Stimulated activated CD4-positive, alpha-beta T cell treated with anti-CD3 and anti-CD28 coated beads, TNF-alpha, amount 100 ng/mL, for 24 hours (primary cell): Measurements from ENCODE around the gene AIP.
"Not testable (repeated sequence)": the region's sequence is repeated elsewhere in the genome, so short reads cannot be mapped to it uniquely, and the experiment has no call there.

Experiments used
- DNase-seq, 3 experiments: peaks; one replicate each; pipeline ENCODE4 v3.0.0-alpha.2; 2020; ENCODE audit warnings: low read depth in 3 of 3

Gene AIP

DNA sequence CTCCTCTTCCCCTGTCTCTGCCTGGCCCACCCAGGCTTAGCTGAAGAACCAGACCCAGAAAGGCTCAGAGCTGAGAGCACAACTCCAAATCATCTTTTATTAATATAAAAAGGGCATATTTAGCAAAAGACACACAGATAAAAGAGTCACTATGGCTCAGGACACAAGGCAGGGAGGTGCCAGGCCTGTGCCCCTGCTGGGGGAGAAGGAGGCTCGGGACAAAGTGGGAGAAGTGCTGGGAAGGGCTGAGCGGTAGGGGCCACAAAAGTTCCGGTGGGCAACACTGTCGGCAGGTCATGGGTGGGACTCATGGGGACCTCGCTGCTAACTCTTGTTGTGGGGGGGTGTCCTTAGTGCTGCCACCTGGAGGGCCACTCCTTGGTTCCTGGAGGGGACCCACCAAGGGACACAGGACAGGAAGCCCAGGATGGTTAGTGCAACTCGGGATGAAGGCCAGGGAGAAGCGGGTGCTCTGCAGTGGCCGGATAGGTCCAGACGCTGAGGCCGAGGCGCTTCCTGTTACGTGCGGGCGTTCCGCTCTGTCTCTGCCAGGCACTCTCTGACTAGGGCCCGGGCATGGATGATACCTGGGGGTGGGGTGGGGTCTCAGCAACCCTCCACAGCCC, 23.7 kb downstream of the AIP start:
- DNase-seq, result no peak

DNA sequence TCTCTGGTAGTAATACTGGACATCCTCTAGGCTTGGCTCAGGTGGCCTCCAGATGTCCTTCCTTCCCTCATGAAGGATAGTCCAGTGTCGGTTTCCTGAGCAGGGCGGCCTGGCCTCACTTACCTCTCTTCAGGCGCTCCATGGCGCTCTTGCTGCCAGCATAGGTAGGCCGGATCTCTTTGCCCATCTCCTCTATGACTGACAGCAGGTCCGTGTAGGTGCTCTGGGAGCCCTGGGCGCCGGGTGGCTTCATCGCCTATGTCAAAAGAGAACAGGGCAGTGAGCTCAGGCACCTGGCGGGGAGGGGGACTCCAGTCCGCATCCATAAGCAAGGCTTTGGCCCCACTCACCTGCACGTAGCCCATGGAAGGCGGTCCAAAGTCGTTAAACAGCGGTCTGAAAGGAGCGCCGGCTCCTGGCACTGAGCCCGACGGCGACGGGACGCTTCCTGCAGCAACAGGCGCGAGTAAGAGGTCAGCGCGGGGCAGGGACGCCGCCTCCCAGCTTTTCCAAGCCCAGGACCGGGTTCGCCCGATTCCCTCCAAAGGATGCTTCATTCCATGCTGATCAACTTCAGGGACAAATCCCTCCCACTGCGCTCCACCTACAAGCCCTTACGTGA, 24.5 kb downstream of the AIP start:
- no peak for DNase-seq

DNA sequence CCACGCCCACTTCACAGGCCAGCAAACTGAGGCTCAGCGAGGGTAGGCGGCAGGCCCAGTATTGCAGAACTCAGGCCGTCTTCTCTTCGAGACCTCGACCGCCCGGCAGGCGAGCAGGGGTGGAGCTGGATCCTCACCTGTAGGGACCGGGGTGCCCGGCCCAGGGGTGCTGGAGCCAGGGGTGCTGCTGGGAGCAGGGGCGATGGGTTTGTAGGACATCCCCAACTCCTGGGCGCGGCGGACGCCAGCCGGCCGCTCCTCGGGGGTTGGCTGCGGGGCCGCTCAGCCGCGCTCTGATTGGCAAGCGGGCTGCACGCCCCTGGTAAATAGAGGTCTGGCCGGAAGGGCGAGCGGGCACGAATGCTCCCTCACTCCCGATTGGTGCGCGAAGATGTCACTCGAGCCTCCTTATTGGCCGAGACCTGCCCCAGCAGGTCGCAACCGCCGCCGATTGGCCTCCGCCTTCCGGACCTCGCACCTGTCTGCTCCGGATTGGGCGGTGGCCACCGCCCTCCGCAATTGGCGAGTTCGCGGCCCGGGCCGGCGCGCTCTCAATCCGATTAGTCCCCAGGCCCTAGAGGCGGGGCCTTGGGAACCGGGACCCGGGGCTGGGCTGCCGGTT, 25.1 kb downstream of the AIP start, which contains the start of gene CDK2AP2:
Gene CDK2AP2, minus strand, starts transcription at position 299 of the 622 bp plus-strand sequence. Its CDS starts 80 bp downstream, at position 219.
- DNase-seq, result peak; percentile 96 to 99 (median 96)

DNA sequence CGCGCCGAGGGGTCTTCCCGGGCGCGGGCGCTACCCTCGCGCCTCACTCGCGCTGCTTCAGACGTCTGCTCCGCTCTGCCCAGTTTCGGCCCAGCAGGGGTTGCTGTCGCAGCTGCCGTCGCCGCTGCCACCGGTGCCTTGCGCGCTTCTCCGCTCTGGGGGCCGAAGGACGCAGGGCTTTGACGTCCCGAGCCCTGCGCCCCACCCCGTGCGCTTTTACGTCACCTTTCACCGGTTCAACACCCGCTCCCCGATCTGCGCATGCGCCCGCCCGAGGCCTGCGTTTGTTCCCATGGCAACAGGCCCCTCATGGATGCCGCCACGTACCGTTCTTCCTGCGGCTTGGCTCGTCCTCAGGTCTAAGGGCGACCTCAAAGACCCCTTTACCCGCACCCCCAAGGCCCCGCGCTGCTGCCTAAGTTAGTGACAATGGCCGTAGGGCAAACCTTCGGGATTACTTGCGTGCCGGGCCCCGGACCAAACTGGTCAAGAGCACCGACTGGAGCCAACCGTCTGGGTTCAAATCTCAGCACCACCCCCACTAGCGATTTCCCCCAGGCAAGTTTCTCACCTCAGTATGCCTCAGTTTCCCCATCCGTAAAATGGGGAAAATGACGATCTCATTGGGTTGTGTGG, 25.8 kb downstream of the AIP start:
- peak; percentile 98 to 99 (median 98) for DNase-seq

DNA sequence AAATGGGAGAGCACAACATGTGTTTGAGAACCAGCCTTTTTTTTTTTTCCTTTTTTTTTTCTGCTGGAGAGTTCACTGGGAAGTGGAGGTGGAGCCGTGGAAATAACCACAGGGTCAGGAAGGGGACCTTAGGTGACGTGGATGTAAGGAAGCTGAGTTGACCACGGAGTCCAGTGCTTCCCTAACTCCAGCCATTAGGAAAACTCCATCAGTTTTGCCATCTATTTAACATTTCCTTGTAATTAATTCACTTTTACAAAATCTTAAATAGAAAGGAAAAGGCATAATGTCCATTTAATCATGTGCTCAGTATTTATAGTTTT, 27.2 kb downstream of the AIP start:
- DNase-seq, result no peak

DNA sequence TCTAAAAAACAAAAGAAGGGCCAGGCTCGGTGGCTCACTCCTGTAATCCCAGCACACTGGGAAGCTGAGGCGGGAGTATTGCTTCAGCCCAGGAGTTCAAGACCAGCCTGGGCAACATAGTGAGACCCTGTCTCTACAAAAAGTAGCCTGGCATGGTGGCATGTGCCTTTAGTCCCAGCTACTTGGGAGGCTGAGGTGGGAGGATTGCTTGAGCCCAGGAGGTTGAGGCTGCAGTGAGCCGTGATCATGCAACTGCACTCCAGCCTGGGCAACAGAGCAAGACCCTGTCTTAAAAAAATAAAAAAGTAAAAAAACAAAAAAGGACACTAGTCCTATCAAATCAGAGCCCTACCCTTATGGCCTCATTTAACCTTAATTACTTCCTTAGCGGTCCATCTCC, 28.7 kb downstream of the AIP start:
- not testable (repeated sequence) for DNase-seq

DNA sequence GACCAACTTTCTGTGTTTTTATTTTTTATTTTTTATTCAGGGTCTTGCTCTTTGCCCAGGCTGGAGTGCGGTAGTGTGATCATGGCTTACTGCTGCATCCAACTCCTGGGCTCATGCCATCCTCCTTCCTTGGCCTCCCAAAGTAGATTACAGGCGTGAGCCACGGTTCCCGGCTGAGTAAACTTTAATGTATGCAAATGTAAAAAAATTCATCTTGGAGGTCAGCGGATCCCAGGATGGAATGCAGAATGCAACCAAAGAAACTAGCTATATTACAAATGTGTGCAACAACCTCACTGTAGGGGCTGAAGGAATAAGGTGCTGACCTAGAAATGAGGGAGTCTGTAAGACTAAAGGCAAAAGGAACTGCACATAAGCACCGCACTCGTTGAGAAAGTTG, 31.3 kb downstream of the AIP start:
- no peak for DNase-seq

DNA sequence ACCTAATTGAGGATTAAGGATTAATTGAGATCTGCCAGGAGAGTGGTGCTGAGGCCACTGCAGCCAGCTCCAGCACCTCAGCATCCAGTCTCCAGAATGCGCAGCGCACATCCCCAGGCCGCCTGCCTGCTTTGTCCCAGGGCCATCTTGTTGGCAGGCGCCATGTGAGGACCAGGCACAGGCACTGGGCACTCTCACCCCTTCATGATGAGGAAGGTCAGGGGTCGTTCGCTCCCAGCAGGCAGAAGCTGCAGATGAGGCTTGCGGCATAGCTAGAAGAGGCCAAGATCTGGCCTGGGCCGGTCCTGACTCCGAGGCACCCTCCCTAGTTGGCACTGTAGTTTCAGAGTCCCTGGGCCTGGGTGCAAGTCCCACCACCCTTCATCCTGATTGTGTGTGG, 34.0 kb downstream of the AIP start:
- no peak for DNase-seq

DNA sequence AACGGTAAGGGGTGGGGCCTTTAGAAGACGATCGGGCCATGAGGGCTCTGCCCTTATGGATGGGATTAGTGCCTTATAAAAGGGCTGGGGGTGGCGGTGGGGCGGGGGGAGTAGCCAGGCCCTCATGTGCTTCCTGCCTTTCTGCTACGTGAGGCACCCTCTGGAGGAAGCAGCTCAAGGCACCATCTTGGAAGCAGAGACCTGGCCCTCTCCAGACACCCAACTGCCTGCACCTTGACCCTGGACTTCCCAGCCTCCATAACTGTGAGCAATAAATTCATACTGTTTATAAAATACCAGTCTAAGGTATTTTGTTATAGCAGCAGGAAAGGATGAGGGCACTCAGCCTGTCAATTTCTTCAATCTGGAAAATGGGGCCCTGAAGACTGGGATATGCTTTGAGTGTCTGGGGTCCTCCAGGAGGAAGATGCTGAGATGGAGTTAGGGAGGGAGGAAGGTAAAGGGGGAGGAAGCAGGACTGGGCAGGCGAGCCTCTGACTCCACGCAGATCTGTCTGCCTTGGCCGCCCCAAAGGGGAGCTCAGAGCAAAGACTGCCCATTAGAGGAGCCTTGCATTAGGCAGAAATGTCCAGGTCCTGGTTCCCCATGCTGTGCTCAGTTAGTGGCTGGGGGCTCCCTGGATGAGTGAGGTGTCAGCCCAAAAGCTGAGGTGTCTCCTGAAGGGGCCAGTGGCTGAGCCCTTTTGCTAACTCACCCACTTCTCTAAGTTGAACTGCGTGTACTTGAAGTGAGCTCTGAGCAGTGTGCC, 35.1 kb downstream of the AIP start:
- no peak for DNase-seq

DNA sequence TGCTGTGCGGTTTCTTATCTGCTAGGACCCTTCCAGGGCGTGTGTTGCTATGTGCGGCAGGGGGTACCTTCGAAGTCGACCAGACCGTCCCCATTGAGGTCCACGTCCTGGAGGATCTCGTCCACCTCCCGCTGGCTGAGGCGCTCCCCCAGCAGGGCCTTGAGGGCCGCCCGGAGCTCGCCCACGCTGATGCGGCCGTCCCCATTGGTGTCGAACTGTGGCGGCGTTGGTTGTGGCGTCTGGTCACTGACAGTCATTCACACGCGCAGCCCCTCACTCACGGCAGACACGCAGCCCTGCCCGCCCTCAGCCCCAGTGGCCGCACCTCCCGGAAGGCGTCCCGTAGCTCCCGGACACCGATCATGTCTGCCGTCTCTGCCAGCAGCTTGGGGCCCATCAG, 36.9 kb downstream of the AIP start:
- DNase-seq, result no peak

DNA sequence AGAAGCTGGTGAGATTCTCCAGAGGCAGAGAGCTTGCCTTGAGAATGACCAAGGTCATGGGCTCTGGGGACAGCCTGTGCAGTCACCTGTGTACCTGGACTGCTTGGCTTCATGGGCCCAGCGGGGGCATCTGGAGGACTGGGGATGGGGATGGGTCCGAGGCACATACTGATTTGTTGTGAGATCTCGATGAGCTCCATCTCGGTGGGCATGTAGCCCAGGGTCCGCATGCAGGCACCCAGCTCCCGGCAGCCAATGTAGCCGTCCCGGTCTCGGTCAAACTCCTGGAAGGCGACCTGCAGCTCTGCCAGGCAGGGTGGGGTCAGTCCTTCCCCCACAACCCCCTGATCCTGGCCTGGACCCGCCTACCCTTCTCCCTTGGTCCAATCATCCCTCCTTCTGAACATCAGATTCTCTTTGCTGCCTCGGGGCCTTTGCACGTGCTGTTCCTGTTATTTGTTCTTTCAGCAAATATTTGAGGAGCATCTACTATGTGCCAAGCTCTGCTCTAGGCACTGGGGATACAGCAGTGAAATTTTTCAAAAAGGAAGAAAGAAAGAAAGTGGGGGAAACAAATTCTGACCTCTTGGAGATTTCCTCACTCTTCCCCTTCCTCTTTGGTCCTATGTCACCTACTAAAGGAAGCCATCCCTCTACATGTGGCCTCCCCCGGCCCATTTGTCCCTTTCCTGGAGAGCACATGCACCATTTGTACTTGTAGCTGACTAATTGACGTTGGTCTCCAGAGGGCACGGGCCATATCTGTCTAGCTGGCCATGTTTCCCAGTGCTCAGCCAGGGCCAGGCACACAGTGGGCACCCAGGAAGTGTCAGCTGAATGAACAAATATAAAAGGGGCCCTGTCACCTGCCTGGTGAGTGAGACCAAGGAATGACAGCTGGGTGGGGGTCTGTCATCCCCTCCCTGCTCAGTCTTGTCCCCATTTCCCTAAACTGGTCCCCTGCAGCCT, 38.3 kb downstream of the AIP start:
- DNase-seq, result no peak

DNA sequence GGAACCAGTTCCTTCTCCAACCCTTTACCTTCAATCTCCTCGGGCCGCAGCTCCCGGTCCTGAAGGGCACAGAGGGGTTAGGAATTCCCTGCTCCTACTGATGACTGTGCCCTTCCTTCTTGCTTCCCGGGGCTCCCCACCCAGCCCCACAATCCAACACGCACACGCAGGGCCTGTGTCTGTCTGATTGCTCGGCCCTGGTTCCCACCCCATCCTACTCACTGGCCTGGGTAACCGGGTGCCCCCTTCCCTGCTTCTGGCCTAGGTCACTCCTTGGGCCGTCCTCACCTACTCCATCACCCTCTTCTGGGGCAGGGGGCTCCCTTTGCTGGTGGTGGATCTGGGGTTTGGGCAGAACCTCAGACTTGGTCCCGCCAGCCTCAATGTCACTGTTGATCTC, 39.1 kb downstream of the AIP start:
- no peak for DNase-seq

DNA sequence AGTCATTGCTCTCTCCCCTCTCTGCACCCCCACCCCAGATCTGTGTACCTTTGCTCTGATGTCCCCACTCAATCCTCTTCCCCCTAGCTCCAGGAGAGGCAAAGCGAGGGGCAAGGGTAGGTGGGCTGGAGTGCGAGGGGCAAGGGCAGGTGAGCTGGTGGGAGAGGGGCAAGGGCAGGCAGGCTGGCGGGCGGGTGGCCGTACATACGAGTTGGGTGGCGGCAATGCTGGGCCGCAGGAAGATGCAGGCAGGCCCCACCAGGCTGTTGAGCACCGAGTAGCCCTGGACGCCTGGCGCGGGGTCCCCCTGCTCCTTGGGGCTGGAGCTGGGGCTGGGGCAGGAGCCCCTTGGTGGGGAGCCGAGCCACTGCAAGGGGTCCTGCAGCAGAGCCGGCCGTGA, 39.5 kb downstream of the AIP start:
- DNase-seq, result no peak

DNA sequence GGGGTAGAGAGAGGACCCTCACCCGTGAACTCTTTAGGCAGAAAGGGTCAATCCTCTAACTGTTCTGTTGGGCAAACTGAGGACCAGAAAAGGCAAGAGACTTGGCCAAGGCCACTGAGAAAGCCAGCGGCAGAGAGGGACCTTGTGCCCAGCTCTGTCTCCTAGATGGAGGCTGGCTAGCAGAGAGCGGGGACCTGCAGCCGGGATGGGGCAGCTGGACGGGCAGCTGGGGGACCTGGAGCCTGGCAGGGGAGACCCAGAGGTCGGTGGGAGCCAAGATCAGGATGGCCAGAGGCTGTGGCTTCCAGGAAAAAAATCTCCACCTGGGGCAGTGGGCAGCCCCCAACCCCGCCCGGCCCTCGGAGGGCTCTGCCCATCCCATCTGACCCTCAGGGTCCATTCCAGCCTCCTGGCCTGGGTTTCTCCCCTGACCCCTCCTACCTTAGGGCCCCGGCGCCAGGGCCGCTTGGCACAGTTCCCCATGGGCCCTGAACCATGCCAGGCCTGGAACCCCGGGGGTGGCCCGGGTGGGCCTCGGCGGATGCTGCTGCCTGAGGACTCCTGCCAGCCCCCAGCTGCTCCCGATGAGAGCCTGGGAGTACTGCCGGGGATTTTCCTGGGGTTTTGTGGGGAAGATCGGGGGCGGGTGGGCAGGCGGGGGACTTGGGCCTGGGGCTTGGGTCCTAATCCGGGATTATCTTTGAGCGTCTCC, 40.2 kb downstream of the AIP start, which contains the start of gene CABP2:
Gene CABP2, minus strand, starts transcription at position 603 of the 712 bp plus-strand sequence. Its CDS starts 120 bp downstream, at position 483.
- DNase-seq, result no peak

DNA sequence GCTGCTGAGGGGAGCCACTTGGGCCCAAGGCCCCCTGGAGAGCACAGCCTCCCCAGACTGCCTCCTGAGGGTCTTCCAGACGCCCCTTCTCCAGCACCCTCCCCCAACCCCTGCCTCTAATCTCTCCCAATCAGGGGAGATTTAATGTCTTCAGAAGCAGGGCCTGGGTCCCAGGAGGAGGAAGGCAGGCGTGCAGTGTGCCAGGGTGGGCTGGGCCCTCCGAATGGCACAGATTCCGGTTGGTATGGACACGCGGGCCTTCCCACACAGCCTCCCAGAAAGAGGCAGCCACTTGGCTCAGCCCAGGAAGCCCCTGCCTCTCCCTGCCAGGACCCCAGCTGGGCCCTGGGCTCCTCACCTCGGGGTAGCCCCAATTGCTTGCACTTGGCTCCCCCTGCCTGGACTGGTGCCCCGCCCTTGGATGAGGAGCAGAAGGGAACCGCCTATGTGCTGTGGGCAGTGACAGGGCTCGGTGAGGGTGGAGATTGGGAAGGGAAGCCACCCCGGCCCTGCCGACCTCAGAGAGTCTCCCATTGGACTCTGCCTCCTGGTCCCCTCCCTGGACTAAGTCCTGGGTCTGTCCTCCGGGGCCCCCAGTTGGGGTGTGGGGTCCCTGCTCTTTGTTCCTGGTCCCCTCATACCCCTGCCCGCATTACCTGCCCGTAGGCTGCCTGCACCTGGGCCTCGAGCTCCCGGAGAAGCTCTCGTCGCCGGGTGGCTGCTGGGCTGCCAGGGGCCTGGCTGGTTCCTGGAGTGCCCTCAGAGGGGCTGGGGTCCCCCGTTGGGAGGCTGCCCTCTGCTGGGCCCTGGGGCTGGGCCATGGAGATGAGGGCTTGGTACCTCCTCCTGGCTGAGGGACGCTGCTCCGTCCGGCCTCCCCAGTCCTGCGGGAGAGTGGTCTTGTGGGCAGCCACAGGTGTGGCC, 41.0 kb downstream of the AIP start:
- DNase-seq, result no peak

DNA sequence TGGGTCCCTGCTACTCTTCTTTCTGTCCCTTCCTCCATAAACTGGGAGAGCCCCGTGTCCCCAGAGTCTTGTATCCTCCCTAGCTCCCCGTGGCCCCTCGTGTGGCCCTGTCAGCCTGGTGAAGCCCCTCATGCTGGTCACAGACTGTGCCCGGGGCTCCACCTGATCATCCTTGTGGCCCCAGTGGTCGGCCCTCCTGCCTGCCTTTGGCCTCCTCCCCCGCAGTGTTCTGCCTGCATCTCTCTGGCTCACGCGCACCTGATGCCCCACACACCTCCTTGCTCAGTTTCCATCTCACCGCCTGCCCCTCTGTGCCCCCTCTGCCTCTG, 41.6 kb downstream of the AIP start:
- DNase-seq, result no peak

DNA sequence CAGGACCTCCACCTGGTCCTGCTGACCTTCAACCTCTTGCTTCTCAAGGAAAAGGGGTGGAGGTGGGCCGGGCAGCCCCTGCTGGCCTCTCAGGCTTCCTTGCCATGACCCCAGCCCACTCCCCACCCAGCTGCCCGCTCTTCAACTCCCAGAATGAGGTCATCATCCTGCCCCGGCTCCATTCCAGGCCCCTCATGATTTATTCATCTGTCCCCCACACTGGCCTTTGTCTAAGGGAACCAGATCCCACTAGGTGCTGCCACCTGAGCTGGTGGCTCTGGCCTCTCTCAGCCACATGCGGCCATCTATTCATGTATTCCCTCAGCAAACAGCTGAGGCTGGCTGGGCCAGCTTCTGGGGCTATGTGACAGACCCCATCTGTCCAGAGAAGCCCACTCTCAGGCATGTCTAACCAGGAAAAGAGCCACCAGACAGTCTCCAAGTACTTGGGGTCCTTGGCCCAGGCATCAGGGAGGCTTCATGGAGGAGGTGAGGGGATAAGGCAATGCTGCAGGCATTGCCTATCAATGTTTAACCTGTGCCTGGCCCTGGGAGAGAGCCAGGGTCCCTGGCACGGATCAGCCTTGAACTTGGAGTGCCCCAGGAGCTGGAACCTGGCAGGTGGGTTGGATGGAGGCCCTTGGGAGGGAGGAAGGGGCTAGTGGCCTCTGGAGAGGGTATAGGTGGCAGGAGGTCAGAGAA, 42.6 kb downstream of the AIP start:
- no peak for DNase-seq

DNA sequence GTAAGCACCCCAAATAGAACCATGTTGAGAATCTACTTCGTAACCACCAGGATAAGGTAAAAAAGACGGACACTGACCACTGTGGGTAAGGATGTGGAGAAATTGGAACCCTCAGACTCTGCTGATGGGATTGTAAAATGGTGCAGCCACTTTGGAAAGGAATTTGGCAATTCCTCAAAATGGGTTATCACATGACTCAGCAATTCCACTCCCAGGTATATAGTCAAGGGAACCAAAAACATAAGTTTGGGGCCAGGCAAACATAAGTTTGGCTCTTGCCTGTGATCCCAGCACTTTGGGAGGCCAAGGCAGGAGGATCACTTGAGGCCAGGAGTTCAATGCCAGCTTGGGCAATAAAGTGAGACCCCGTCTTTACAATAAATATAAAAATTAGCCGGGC, 45.5 kb downstream of the AIP start:
- DNase-seq, result no peak

DNA sequence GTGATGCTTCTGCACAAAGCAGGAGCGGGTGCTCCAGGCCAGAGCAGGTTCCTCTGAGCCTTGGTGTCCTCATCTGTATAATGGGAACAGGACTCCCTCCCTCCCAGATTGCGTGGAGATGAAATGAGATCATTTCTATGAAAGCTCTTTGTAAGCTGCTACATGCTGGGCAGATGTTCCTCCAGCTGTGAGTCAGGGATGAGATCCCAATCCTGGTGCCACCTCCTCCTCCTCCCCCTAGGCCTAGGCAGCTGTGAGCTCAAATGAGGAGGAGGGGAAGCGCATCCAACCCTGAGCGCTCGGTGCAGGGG, 47.4 kb downstream of the AIP start:
- DNase-seq, result no peak
